Activated CD4-positive, alpha-beta T cell treated with anti-CD3 and anti-CD28 coated beads, Interleukin-2, amount 10 ng/mL, durations not matched to agents 7 days and 5 days (primary cell): ENCODE measurements around the gene MRPL20. TPM values are rescaled to one million over a fixed set of nuclear protein-coding genes. Genes with fewer than 3 reads are reported as not detected.
"Not testable (repeated sequence)": the region's sequence is repeated elsewhere in the genome, so short reads cannot be mapped to it uniquely, and the experiment has no call there.

Experiments
- CTCF ChIA-PET: fragments of 350-600 bp; sonication (Branson Sonifier 250); formaldehyde crosslinking; loops from one replicate; lab custom pipeline; 2021; ENCODE audit warnings: antibody characterized with exemption; lab: Charles Lee
- POLR2A ChIA-PET: fragments of 350-600 bp; sonication (Branson Sonifier 250); formaldehyde crosslinking; loops from one replicate; lab custom pipeline; 2021; ENCODE audit warnings: antibody characterized with exemption; lab: Charles Lee
- DNase-seq: peaks from one replicate; pipeline ENCODE4 v3.0.0-alpha.2; 2020
- H3K27ac Mint-ChIP-seq: one replicate; pipeline ENCODE4 v1.8.0; 2021; ENCODE audit warnings: mild to moderate bottlenecking, moderate library complexity, mixed read lengths
- H3K27me3 Mint-ChIP-seq: one replicate; pipeline ENCODE4 v1.8.0; 2021; ENCODE audit warnings: mixed read lengths
- H3K36me3 Mint-ChIP-seq: one replicate; pipeline ENCODE4 v1.8.0; 2021; ENCODE audit warnings: low read depth, mixed read lengths
- H3K4me1 Mint-ChIP-seq: one replicate; pipeline ENCODE4 v1.8.0; 2021; ENCODE audit warnings: mixed read lengths
- H3K4me3 Mint-ChIP-seq: one replicate; pipeline ENCODE4 v1.8.0; 2021; ENCODE audit warnings: mild to moderate bottlenecking, moderate library complexity, mixed read lengths
- H3K9me3 Mint-ChIP-seq: one replicate; pipeline ENCODE4 v1.8.0; 2021; ENCODE audit warnings: mixed read lengths
- total RNA-seq, 2 experiments: library from RNA; stranded (reverse); gene quantifications; one replicate each; pipeline ENCODE4 v1.2.3, GENCODE V29; 2021

Gene MRPL20
- total RNA-seq, 2 experiments from 2014 or later: 98.6 to 107 TPM

GRCh38 chr1:1377540-1378205 lies 29.4 kb downstream of the MRPL20 start:
- no peaks in the 10 kb centered on the region for H3K9me3 Mint-ChIP-seq
- H3K27ac Mint-ChIP-seq: no peak overlapping the region
- H3K36me3 Mint-ChIP-seq: peaks cover 10% of the 10 kb centered on the region
- no peak overlapping the region for H3K4me3 Mint-ChIP-seq
- peaks cover 23% of the 10 kb centered on the region for H3K4me1 Mint-ChIP-seq
- DNase-seq: no peak
- no peaks in the 10 kb centered on the region for H3K27me3 Mint-ChIP-seq
- POLR2A ChIA-PET: no interaction called here
- CTCF ChIA-PET: interaction anchor here (0.6 to 2.9 kb wide), 7 partner anchors 10 to 766 kb away, joined by 3 to 10 read pairs (median 4); partner anchors contain the start of gene CCNL2

DNA sequence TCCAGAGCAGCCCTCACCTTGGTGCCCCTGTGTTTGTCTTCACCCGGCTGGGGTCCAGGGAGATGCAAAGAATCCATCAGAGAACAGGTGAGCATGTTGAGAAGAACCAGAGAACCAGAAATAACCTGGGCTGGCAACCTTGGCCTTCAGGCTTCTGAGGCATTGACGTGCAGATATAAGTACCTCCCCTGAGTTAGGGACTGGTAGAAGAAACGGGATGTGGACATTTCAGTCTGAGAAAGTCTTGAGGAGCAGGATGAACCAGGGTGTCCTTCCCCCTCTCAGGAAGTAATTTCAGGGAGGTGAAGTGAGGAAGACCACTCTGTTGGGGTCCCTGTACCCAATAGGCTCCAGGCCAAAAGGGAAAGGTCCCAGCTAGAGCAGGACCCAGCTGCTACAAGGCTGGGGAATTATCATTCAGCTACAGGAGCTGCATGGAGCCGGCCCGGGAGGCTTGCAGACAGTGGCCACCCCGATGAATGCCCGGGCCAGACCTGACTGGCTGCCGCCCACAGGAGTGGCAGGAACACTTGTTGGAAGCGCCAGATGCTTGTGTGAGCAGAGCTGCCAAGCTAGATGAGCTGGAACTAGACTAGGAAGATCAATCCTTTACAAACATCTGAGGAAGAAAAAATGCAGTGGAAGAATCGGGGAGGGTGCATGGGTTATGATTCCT lies 30.4 kb downstream of the MRPL20 start:
- peak overlapping the region; percentile 97 for H3K27ac Mint-ChIP-seq
- no peaks in the 10 kb centered on the region for H3K27me3 Mint-ChIP-seq
- CTCF ChIA-PET: interaction anchor here (1.1 to 2.9 kb wide), 3 partner anchors 11 to 23 kb away, joined by 4 to 10 read pairs (median 7); partner anchors contain the start of gene CCNL2
- peak overlapping the region; percentile 88 for H3K4me3 Mint-ChIP-seq
- H3K9me3 Mint-ChIP-seq: no peaks in the 10 kb centered on the region
- DNase-seq: no peak
- peaks cover 12% of the 10 kb centered on the region for H3K36me3 Mint-ChIP-seq
- peaks cover 31% of the 10 kb centered on the region for H3K4me1 Mint-ChIP-seq
- POLR2A ChIA-PET: interaction anchor here (0.7 kb wide), 1 partner anchor 511 kb away, joined by 3 read pairs; no protein-coding TSS in a partner anchor

GRCh38 chr1:1374929-1375662 lies 32.0 kb downstream of the MRPL20 start, which contains the start of gene AURKAIP1:
AURKAIP1 (minus strand) TSS chr1:1375207; CDS start chr1:1374756, 451 bp downstream.
- ChIA-PET CTCF (interaction anchor here (0.8 to 1.7 kb wide), 13 partner anchors 12 to 252 kb away, joined by 3 to 9 read pairs (median 4); partner anchors contain the start of gene CCNL2), POLR2A (interaction anchor here (0.8 to 0.9 kb wide), 2 partner anchors 24 to 70 kb away, joined by 3 to 4 read pairs; partner anchors contain the start of gene CCNL2)

GRCh38 chr1:1374589-1374928 lies 32.5 kb downstream of the MRPL20 start:
- CTCF ChIA-PET: interaction anchor here (0.9 to 1.7 kb wide), 11 partner anchors 13 to 255 kb away, joined by 3 to 9 read pairs (median 4); partner anchors contain the start of gene CCNL2
- Mint-ChIP-seq H3K27ac (peak overlapping the region; percentile 79), H3K27me3 (no peaks in the 10 kb centered on the region), H3K4me3 (peak overlapping the region; percentile 88), H3K9me3 (no peaks in the 10 kb centered on the region), H3K4me1 (peaks cover 48% of the 10 kb centered on the region), H3K36me3 (peaks cover 12% of the 10 kb centered on the region)
- no peak for DNase-seq
- POLR2A ChIA-PET: no interaction called here

More at GRCh38 chr1:1374929-1375662, 32.0 kb downstream of the MRPL20 start, which contains the start of gene AURKAIP1:
- H3K27ac Mint-ChIP-seq: peak within 1 kb of the TSS; percentile 97
- DNase-seq: peak; percentile 98
- H3K4me3 Mint-ChIP-seq: peak within 1 kb of the TSS; percentile 88
- H3K4me1 Mint-ChIP-seq: peaks cover 46% of the 10 kb centered on the region
- H3K36me3 Mint-ChIP-seq: peaks cover 12% of the 10 kb centered on the region
- H3K27me3 Mint-ChIP-seq: no peaks in the 10 kb centered on the region
- no peaks in the 10 kb centered on the region for H3K9me3 Mint-ChIP-seq

GRCh38 chr1:1373815-1374588 lies 33.1 kb downstream of the MRPL20 start:
- H3K9me3 Mint-ChIP-seq: no peaks in the 10 kb centered on the region
- ChIA-PET POLR2A (no interaction called here), CTCF (interaction anchor here (0.9 to 1.7 kb wide), 8 partner anchors 13 to 256 kb away, joined by 3 to 9 read pairs (median 4); partner anchors contain the start of gene CCNL2)
- no peaks in the 10 kb centered on the region for H3K27me3 Mint-ChIP-seq
- no peak for DNase-seq
- H3K4me1 Mint-ChIP-seq: peaks cover 48% of the 10 kb centered on the region
- peak overlapping the region; percentile 88 for H3K4me3 Mint-ChIP-seq
- H3K36me3 Mint-ChIP-seq: peaks cover 12% of the 10 kb centered on the region
- peak overlapping the region; percentile 79 for H3K27ac Mint-ChIP-seq

GRCh38 chr1:1373051-1373814 lies 33.9 kb downstream of the MRPL20 start:
- no peaks in the 10 kb centered on the region for H3K27me3 Mint-ChIP-seq
- peak overlapping the region; percentile 41 for H3K27ac Mint-ChIP-seq
- ChIA-PET POLR2A (no interaction called here), CTCF (interaction anchor here (0.8 to 2.4 kb wide), 10 partner anchors 10 to 256 kb away, joined by 3 to 9 read pairs (median 4); no protein-coding TSS in a partner anchor)
- H3K4me1 Mint-ChIP-seq: peaks cover 49% of the 10 kb centered on the region
- peaks cover 12% of the 10 kb centered on the region for H3K36me3 Mint-ChIP-seq
- no peaks in the 10 kb centered on the region for H3K9me3 Mint-ChIP-seq
- H3K4me3 Mint-ChIP-seq: peak overlapping the region; percentile 88
- DNase-seq: no peak

- CTCF ChIA-PET: interaction anchor here (0.6 to 2.4 kb wide), 21 partner anchors 8 to 358 kb away, joined by 3 to 9 read pairs (median 3); partner anchors contain the start of genes CCNL2, ISG15, MRPL20 and UBE2J2
- Mint-ChIP-seq H3K4me1 (peaks cover 50% of the 10 kb centered on the region), H3K27me3 (no peaks in the 10 kb centered on the region), H3K4me3 (peak overlapping the region; percentile 51), H3K9me3 (no peaks in the 10 kb centered on the region), H3K27ac (peak overlapping the region; percentile 76), H3K36me3 (peaks cover 12% of the 10 kb centered on the region)
- POLR2A ChIA-PET: no interaction called here
- peak; percentile 81 for DNase-seq
Measured at GRCh38 chr1:1371746-1372711, 35.1 kb downstream of the MRPL20 start.

GRCh38 chr1:1371364-1371745 lies 35.7 kb downstream of the MRPL20 start:
- CTCF ChIA-PET: interaction anchor here (0.8 to 2.4 kb wide), 13 partner anchors 8 to 358 kb away, joined by 3 to 9 read pairs (median 4); partner anchors contain the start of genes ISG15, MRPL20 and UBE2J2

DNA sequence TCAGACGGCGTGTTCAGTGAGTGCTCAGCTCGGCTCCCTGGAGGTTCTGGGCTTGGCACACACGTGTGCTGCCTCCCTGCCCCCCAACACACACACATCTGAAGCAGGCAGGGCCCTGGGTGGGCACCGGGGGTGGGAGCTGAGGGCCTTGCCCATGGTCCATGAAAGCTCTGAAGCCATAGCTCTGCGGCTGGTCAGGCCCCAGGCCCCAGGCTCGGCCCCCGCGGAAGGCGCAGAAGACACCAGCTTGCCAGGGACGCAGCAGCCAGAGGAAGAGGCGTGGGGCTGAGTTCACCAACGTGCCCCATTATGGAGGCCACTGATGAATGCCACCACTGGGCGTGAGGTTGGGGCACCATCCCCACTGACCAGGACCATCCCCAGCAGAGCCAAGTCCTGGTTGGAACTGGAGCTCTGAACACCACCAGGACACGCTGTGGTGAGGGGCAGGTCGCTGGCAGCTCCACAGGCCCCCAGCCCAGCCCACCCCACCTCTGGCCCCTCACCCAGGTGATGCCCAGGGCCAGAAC lies 36.3 kb downstream of the MRPL20 start:
- Mint-ChIP-seq H3K27ac (peak overlapping the region; percentile 76), H3K27me3 (no peaks in the 10 kb centered on the region), H3K4me3 (peak overlapping the region; percentile 38), H3K4me1 (peaks cover 43% of the 10 kb centered on the region), H3K9me3 (no peaks in the 10 kb centered on the region), H3K36me3 (peaks cover 12% of the 10 kb centered on the region)
- ChIA-PET CTCF (interaction anchor here (0.5 to 2.4 kb wide), 8 partner anchors 7 to 357 kb away, joined by 3 to 9 read pairs (median 4); partner anchors contain the start of genes CCNL2, ISG15 and UBE2J2), POLR2A (no interaction called here)
- no peak for DNase-seq

More at GRCh38 chr1:1371364-1371745, 35.7 kb downstream of the MRPL20 start:
- H3K27me3 Mint-ChIP-seq: no peaks in the 10 kb centered on the region
- DNase-seq: peak; percentile 79
- H3K4me3 Mint-ChIP-seq: peak overlapping the region; percentile 38
- peak overlapping the region; percentile 76 for H3K27ac Mint-ChIP-seq
- peaks cover 46% of the 10 kb centered on the region for H3K4me1 Mint-ChIP-seq
- POLR2A ChIA-PET: no interaction called here
- peaks cover 12% of the 10 kb centered on the region for H3K36me3 Mint-ChIP-seq
- no peaks in the 10 kb centered on the region for H3K9me3 Mint-ChIP-seq

DNA sequence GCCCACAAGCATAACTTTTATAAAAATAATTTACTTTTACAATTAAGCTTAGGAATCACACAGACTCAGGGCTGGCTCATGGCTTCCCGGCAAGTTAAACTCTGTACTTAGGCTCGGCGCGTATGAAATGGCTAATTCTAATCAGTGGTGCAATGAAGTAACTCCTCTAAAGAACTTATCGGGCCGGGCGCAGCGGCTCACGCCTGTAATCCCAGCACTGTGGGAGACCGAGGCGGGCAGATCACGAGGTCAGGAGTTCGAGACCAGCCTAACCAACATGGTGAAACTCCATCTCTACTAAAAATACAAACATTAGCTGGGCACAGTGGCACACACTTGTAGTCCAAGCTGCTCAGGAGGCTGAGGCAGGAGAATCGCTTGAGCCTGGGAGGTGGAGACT lies 37.0 kb downstream of the MRPL20 start:
- POLR2A ChIA-PET, DNase-seq, H3K9me3 Mint-ChIP-seq, H3K4me3 Mint-ChIP-seq, H3K27me3 Mint-ChIP-seq, H3K36me3 Mint-ChIP-seq: not testable (repeated sequence)
- CTCF ChIA-PET: interaction anchor here (0.5 to 1.3 kb wide), 3 partner anchors 18 to 248 kb away, joined by 3 to 4 read pairs (median 4); partner anchors contain the start of gene CCNL2
- Mint-ChIP-seq H3K4me1 (peaks cover 42% of the 10 kb centered on the region), H3K27ac (peak overlapping the region; percentile 66)
